Thyroid gland (tissue), 4 donors: ENCODE results near the gene CCDC24. TPM values are rescaled to one million over a fixed set of nuclear protein-coding genes. Genes with fewer than 3 reads are reported as not detected.

Experiments used
- DNase-seq, 2 donors: peaks; one replicate each; pipeline ENCODE4 v3.0.0-alpha.2; 2019
- H3K27ac ChIP-seq, 3 donors: fragments of 200-600 bp; sonication (generic); 1 replicate in 2 of 3; 2 replicates in 1 of 3; pipeline ENCODE4 v1.5.1; 2016 to 2019; ENCODE audit warnings: mild to moderate bottlenecking in 1 of 3, moderate library complexity in 1 of 3
- H3K27me3 ChIP-seq: fragments of 200-600 bp; sonication (generic); one replicate; pipeline ENCODE4 v1.5.1; 2019
- H3K36me3 ChIP-seq, 2 donors: fragments of 200-600 bp; sonication (generic); one replicate each; pipeline ENCODE4 v1.5.1; 2016 to 2019
- H3K4me1 ChIP-seq, 2 donors: fragments of 200-600 bp; sonication (generic); one replicate each; pipeline ENCODE4 v1.5.1; 2017 to 2019
- H3K4me3 ChIP-seq, 3 donors: fragments of 200-600 bp; sonication (generic); replicated peaks in 1 of 3; 1 replicate in 2 of 3; 2 replicates in 1 of 3; pipeline ENCODE4 v1.5.1; 2016; ENCODE audit warnings: mild to moderate bottlenecking in 1 of 3
- H3K9me3 ChIP-seq: fragments of 200-600 bp; sonication (generic); one replicate; pipeline ENCODE4 v1.5.1; 2017
- POLR2A ChIP-seq, 2 donors: fragments of 450-650 bp; IDR thresholded peaks; one replicate each; pipeline ENCODE4 v1.6.1; 2017; ENCODE audit warnings: antibody characterized with exemption in 2 of 2, mild to moderate bottlenecking in 2 of 2, moderate library complexity in 1 of 2
- WGBS, 2 donors: methylation state at CpG; one replicate each; pipeline ENCODE4 v1.1.5; 2017; 5-methylcytosine and 5-hydroxymethylcytosine counted together
- intact Hi-C: fragments of 100-400 bp; cut with DNase I; formaldehyde crosslinking; loops from one replicate; pipeline ENCODE4 v1.15.1; 2023
- total RNA-seq, 4 donors: library from RNA; depleted of rRNA; stranded (reverse); fragments of >200 nt; gene quantifications; one replicate each; pipeline ENCODE4 v1.2.3, GENCODE V29; 2016
- TF ChIP-seq, protein P1 (sequence below), 6 experiments: fragments of 200-600 bp in 3 of 6; fragments of 450-650 bp in 3 of 6; sonication (generic) in 3 of 6; IDR thresholded peaks; one replicate each; pipeline ENCODE4 v1.5.1; 2016 to 2019; ENCODE audit warnings: antibody characterized with exemption in 6 of 6, mild to moderate bottlenecking in 2 of 6, inconsistent platforms in 1 of 6, moderate library complexity in 1 of 6

Gene CCDC24
- total RNA-seq, 4 donors from 2014 or later = 8.0 to 25.4 (median 11.7) TPM

DNA sequence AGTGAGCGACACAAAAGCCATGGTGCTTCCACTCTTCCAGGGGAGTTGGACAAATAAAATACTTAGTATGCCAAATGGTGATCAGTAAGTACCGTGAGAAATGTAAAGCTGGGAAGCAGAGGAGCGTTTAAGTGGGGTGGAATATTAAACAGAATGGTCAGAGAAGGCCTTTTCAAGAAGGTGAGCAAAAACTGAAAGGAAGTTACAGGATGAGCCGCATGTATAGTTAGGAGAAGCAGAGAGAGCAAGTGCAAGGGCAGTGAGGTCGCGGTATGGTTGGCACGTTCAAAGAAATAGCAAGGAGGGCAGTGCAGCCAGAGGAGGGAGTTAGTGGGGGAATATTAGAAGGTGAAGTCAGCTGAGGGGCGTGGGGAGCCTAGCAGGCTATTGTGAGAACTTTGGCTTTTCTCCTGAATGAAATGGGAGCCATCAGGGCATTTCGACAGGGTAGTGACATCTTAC is 17.4 kb upstream of the CCDC24 start:
- intact Hi-C loops = no loop called here
- H3K27ac ChIP-seq = peak overlapping the region; percentile 69 to 93 (median 84)
- H3K27me3 ChIP-seq = no peaks in the 10 kb centered on the region
- no peak for DNase-seq
- WGBS, 2 donors = 39 to 40% methylated on average over 9 of the region's 9 CpGs
- H3K4me3 ChIP-seq = peak overlapping the region in 2 of 3 donors; percentile 35 to 96
- peaks cover 13 to 14% of the 10 kb centered on the region in 2 donors for H3K36me3 ChIP-seq
- no peak for TF ChIP-seq POLR2A (IDR thresholded peaks at IDR 0.05)
- TF ChIP-seq, protein P1, sequence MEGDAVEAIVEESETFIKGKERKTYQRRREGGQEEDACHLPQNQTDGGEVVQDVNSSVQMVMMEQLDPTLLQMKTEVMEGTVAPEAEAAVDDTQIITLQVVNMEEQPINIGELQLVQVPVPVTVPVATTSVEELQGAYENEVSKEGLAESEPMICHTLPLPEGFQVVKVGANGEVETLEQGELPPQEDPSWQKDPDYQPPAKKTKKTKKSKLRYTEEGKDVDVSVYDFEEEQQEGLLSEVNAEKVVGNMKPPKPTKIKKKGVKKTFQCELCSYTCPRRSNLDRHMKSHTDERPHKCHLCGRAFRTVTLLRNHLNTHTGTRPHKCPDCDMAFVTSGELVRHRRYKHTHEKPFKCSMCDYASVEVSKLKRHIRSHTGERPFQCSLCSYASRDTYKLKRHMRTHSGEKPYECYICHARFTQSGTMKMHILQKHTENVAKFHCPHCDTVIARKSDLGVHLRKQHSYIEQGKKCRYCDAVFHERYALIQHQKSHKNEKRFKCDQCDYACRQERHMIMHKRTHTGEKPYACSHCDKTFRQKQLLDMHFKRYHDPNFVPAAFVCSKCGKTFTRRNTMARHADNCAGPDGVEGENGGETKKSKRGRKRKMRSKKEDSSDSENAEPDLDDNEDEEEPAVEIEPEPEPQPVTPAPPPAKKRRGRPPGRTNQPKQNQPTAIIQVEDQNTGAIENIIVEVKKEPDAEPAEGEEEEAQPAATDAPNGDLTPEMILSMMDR (IDR thresholded peaks at IDR 0.05) = no peak
- no peaks in the 10 kb centered on the region for H3K9me3 ChIP-seq
- peaks cover 33 to 45% of the 10 kb centered on the region in 2 donors for H3K4me1 ChIP-seq

DNA sequence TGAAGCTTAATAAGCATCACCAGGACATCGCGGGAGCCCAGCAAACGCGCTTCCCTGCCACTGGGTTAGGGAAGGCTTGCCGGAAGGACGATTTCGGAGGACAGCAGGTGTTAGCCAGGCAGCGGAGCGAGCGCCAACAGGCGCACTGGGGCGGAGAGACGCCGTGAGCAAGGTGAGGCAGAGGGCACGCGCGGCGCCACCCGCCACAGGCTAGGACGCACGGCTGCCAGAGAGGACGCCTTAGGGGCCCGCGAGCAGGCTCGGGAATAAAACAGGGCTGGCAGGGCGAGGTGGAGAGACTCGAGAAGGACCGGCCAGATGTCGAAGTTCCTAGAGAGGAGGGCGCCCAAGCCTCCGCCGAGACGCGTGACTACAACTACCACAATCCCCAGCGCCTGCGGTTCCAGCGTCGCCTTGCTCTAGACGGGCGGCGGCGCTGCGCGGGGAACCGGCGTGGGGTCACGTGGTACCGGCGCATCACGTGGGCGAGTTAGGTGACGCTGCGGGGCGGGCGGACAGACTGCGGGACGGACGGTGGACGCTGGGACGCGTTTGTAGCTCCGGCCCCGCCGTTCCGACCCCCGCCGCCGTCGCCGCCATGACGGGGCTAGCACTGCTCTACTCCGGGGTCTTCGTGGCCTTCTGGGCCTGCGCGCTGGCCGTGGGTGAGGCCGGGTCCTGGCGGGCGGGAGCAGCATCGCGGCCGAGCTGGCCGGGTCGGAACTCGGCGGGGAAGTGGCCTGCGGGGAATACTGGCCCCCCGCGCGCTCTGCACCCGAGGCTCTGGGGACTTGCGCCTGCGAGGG is 16.8 kb upstream of the CCDC24 start, which contains the start of gene ATP6V0B:
TSS of gene ATP6V0B (plus strand) at position 518 of the 806 bp plus-strand sequence. CDS start at position 599, 81 bp downstream.
- 1 to 2% methylated on average over 30 to 45 of the region's 93 CpGs for WGBS, 2 donors
- intact Hi-C loops = no loop called here
- Histone ChIP-seq H3K36me3 (peaks cover 13 to 14% of the 10 kb centered on the region in 2 donors), H3K27ac (peak within 1 kb of the TSS; percentile 69 to 93 (median 84)), H3K27me3 (no peaks in the 10 kb centered on the region), H3K4me1 (peaks cover 33 to 46% of the 10 kb centered on the region in 2 donors), H3K9me3 (no peaks in the 10 kb centered on the region), H3K4me3 (peak within 1 kb of the TSS; percentile 50 to 96 (median 79))
- TF ChIP-seq POLR2A (IDR thresholded peaks at IDR 0.05) = peak; percentile 81 to 94
- TF ChIP-seq, protein P1 (IDR thresholded peaks at IDR 0.05) = peak in 3 of 6 experiments; percentile 29 to 44 (median 31)
- DNase-seq = peak; percentile 97

DNA sequence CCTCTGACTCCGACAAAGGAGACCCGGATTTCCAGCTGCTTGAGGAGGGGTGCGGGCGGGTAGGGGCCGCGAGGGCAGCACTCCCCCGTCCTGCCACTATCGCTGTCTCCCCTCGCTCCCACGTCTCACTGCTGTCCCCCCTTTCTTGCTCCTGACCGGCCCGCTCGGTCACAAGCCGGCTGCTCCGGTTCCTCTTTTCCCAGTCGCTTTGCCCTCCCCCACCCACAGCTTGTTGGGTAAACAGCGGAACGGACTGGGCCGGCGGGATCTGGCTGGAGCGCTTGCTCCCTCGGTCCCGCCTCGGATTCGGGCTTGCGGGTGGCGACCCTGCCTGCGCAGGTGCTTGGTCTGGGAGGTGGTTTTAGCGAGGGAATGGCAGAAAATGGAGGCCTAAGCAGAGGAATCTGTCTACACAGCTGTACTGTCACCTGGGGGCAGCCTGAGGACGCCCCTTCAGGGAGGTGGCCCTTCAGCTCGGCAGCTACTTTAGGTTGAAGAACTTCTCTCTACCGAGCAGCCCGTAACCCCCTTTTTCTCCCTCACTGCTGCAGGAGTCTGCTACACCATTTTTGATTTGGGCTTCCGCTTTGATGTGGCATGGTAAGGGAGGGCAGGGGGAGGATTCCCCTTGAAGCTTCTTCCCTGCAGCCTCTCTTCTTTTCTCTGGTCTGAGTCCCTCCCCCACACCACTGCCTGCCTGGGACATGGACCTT is 16.0 kb upstream of the CCDC24 start:
- DNase-seq = peak; percentile 80 to 84

DNA sequence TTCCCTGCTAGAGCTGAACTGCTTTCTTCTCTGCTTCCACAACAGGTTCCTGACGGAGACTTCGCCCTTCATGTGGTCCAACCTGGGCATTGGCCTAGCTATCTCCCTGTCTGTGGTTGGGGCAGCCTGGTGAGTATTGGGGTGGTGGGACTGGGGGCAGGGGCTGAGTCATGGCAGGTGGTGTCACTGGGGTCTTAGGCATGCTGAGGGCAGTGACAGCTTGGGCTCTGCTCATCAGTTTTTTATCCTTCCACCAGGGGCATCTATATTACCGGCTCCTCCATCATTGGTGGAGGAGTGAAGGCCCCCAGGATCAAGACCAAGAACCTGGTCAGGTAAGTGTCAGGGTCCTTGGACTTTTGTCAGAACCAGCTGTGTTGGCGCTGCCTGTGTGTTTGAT is 15.4 kb upstream of the CCDC24 start:
- H3K27ac ChIP-seq = peak overlapping the region in 1 of 3 donors; percentile 84
- H3K9me3 ChIP-seq = no peaks in the 10 kb centered on the region
- intact Hi-C loops = no loop called here
- H3K4me1 ChIP-seq = peaks cover 33 to 48% of the 10 kb centered on the region in 2 donors
- WGBS, 2 donors = 83 to 90% methylated on average over 2 to 4 of the region's 4 CpGs
- H3K27me3 ChIP-seq = no peaks in the 10 kb centered on the region
- no peak for DNase-seq
- TF ChIP-seq POLR2A (IDR thresholded peaks at IDR 0.05) = no peak
- TF ChIP-seq, protein P1 (IDR thresholded peaks at IDR 0.05) = no peak
- H3K36me3 ChIP-seq = peaks cover 13 to 14% of the 10 kb centered on the region in 2 donors
- peak overlapping the region in 1 of 3 donors; percentile 96 for H3K4me3 ChIP-seq

More for the DNA sequence above, 16.0 kb upstream of the CCDC24 start:
- Histone ChIP-seq H3K27me3 (no peaks in the 10 kb centered on the region), H3K27ac (peak overlapping the region; percentile 69 to 93 (median 84)), H3K36me3 (peaks cover 13 to 14% of the 10 kb centered on the region in 2 donors), H3K4me3 (peak overlapping the region; percentile 50 to 96 (median 79)), H3K9me3 (no peaks in the 10 kb centered on the region), H3K4me1 (peaks cover 36 to 51% of the 10 kb centered on the region in 2 donors)
- intact Hi-C loops = no loop called here
- TF ChIP-seq, protein P1 (IDR thresholded peaks at IDR 0.05) = no peak
- no peak for TF ChIP-seq POLR2A (IDR thresholded peaks at IDR 0.05)
- WGBS, 2 donors = 2 to 3% methylated on average over 21 to 30 of the region's 34 CpGs
